ENCODE measurements around the gene PTGFR. TPM values are rescaled to one million over a fixed set of nuclear protein-coding genes. Genes with fewer than 3 reads are reported as not detected.

Gene PTGFR
- total RNA-seq, 1 experiment from 2014 or later, result 0.35 TPM

DNA sequence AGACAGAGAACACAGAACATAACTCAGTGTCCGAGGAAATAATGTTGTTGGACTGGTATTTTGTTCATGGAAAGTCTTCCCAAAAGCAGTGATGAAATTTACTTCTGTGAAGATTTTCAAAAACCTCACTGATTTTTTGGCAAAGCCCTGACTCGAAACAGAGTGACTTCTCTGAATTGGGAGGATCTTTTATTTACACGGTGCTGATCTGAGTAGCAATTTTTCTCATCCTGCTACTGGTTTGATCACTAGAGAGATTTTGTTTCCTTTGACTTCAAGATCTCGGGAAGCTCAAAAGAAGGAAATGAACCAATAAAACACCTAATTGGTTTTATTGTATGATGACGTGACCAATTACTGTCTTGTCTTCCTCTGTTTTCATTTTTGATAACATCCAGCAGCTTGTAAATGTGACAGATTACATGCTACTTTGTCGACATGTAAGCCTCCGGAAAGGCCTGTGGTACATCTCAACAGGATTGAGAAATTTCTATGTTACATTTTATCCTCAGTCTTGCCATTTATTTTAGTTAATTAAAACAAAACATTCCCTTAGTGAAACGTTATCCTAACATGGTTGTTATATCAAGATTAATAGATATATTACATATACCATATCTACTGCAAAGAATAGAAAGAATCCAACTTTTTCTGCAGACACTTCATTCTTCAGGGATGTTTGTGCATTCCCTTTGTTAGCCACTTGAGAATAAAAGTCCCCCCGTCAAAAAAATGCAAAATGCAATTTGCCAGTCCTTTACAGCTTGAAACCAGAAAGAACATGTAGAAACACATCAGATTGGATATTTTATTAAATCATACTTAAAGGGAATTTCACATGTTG, 86.7 kb downstream of the PTGFR start:
- CTCF ChIA-PET, result no interaction called here
- no peak for DNase-seq
- no peak overlapping the region for H3K27ac Mint-ChIP-seq (ENCODE audit: unreplicated experiment)
- no peaks in the 10 kb centered on the region for H3K4me1 Mint-ChIP-seq (ENCODE audit: low read depth, unreplicated experiment)
- TF ChIP-seq, protein P1, sequence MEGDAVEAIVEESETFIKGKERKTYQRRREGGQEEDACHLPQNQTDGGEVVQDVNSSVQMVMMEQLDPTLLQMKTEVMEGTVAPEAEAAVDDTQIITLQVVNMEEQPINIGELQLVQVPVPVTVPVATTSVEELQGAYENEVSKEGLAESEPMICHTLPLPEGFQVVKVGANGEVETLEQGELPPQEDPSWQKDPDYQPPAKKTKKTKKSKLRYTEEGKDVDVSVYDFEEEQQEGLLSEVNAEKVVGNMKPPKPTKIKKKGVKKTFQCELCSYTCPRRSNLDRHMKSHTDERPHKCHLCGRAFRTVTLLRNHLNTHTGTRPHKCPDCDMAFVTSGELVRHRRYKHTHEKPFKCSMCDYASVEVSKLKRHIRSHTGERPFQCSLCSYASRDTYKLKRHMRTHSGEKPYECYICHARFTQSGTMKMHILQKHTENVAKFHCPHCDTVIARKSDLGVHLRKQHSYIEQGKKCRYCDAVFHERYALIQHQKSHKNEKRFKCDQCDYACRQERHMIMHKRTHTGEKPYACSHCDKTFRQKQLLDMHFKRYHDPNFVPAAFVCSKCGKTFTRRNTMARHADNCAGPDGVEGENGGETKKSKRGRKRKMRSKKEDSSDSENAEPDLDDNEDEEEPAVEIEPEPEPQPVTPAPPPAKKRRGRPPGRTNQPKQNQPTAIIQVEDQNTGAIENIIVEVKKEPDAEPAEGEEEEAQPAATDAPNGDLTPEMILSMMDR (IDR thresholded peaks at IDR 0.05; ENCODE audit: unreplicated experiment), result no peak
- intact Hi-C loops (cut with micrococcal nuclease; ENCODE audit: unreplicated experiment), result no loop called here
- no peaks in the 10 kb centered on the region for H3K36me3 Mint-ChIP-seq (ENCODE audit: insufficient read depth, unreplicated experiment)
- H3K27me3 Mint-ChIP-seq (ENCODE audit: unreplicated experiment), result no peaks in the 10 kb centered on the region
- BruUV-seq (replicated peaks), result no TSS peak
- no peak overlapping the region for H3K4me3 Mint-ChIP-seq (ENCODE audit: low read depth, unreplicated experiment)
- H3K9me3 Mint-ChIP-seq (ENCODE audit: low read depth, unreplicated experiment), result no peaks in the 10 kb centered on the region

DNA sequence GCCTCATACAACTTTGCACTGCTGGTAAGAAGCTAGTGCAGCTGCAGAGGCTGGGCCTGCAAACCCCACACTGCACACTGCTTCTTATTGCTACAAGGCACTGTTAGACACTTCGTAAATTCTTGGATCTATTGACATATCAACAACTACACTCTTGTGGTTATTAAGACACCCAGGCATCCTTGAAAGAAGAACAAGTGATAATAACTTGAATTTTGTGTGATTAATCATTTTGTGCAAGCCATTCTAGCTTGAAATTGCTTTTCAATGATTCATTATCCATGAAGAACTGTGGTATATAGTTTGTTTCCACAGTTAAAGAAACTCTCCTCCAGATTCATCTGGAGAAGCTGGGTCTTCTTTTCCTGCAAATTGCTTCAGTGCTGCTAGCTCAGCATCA, 95.8 kb downstream of the PTGFR start:
- H3K4me3 Mint-ChIP-seq (ENCODE audit: low read depth, unreplicated experiment), result no peak overlapping the region
- CTCF ChIA-PET, result no interaction called here
- no peaks in the 10 kb centered on the region for H3K9me3 Mint-ChIP-seq (ENCODE audit: low read depth, unreplicated experiment)
- H3K27me3 Mint-ChIP-seq (ENCODE audit: unreplicated experiment), result no peaks in the 10 kb centered on the region
- TF ChIP-seq, protein P1 (IDR thresholded peaks at IDR 0.05; ENCODE audit: unreplicated experiment), result no peak
- BruUV-seq (replicated peaks), result no TSS peak
- H3K27ac Mint-ChIP-seq (ENCODE audit: unreplicated experiment), result no peak overlapping the region
- H3K4me1 Mint-ChIP-seq (ENCODE audit: low read depth, unreplicated experiment), result no peaks in the 10 kb centered on the region
- H3K36me3 Mint-ChIP-seq (ENCODE audit: insufficient read depth, unreplicated experiment), result no peaks in the 10 kb centered on the region
- intact Hi-C loops (cut with micrococcal nuclease; ENCODE audit: unreplicated experiment), result no loop called here
- DNase-seq, result no peak

DNA sequence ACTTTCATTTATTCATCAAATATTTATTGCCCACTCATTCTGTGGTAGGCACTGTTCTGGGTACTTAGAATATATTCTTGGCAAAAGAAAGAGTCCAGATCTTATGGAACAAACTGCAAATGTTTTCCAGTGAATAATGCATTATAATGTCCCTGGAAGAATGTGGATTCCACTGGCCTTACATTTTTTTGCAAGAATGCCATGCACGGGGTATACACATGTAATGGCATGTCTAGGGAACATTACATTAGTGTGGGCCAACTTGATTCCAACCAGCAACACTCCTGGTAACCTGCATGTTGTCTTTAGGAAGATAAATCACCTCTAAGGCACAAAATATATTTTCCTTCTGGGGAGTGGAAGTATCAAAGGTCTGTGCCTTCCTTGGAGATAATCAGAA, 96.4 kb downstream of the PTGFR start:
- CTCF ChIA-PET, result no interaction called here

More for the DNA sequence above, 96.4 kb downstream of the PTGFR start:
- TF ChIP-seq, protein P1 (IDR thresholded peaks at IDR 0.05; ENCODE audit: unreplicated experiment), result no peak
- H3K27me3 Mint-ChIP-seq (ENCODE audit: unreplicated experiment), result no peaks in the 10 kb centered on the region
- DNase-seq, result no peak
- no peaks in the 10 kb centered on the region for H3K36me3 Mint-ChIP-seq (ENCODE audit: insufficient read depth, unreplicated experiment)
- BruUV-seq (replicated peaks), result no TSS peak
- no peaks in the 10 kb centered on the region for H3K4me1 Mint-ChIP-seq (ENCODE audit: low read depth, unreplicated experiment)
- H3K27ac Mint-ChIP-seq (ENCODE audit: unreplicated experiment), result no peak overlapping the region
- intact Hi-C loops (cut with micrococcal nuclease; ENCODE audit: unreplicated experiment), result no loop called here
- H3K9me3 Mint-ChIP-seq (ENCODE audit: low read depth, unreplicated experiment), result no peaks in the 10 kb centered on the region
- no peak overlapping the region for H3K4me3 Mint-ChIP-seq (ENCODE audit: low read depth, unreplicated experiment)

Other genes starting within 250 kb of the PTGFR start
- 82.0 and 230 TPM in 2 replicates for gene IFI44L, start 129.5 kb downstream of the PTGFR start, total RNA-seq (2022)
- gene IFI44, start 158.9 kb downstream of the PTGFR start, total RNA-seq (2022), result 125 and 259 TPM in 2 replicates